H1 (cell line): ENCODE measurements around the gene COQ8A. TPM values are rescaled to one million over a fixed set of nuclear protein-coding genes. Genes with fewer than 3 reads are reported as not detected.

ENCODE experiments used
- CTCF ChIA-PET: fragments of 300-600 bp; sonication (Branson Sonifier 250); formaldehyde crosslinking; loops from one replicate; lab custom pipeline; 2021; ENCODE audit not compliant: partially characterized antibody; lab: Charles Lee
- POLR2A ChIA-PET: fragments of 300-600 bp; sonication (Branson Sonifier 250); formaldehyde crosslinking; loops from one replicate; lab custom pipeline; 2021; ENCODE audit warnings: inconsistent platforms; ENCODE audit not compliant: partially characterized antibody; lab: Charles Lee
- DNase-seq, 2 experiments: peaks; one replicate each; pipeline versions ENCODE4 v3.0.0 to v3.0.0-alpha.2; 2010 to 2022; ENCODE audit warnings: low spot score in 2 of 2, low read depth in 1 of 2, mixed read lengths in 1 of 2
- FAIRE-seq: peaks from 2 replicates; lab custom pipeline; 2011; peaks lifted over from hg19 to GRCh38; lab: Jason Lieb, UNC
- H2AFZ ChIP-seq: 2 replicates; pipeline ENCODE4 v1.8.1; 2012; ENCODE audit warnings: low read length, inconsistent platforms
- H2AK5ac ChIP-seq: 2 replicates; pipeline ENCODE4 v1.6.1; 2013; ENCODE audit warnings: low read depth, low read length
- H2BK120ac ChIP-seq: replicated peaks from 2 replicates; pipeline ENCODE3; 2013; ENCODE audit warnings: low read depth, low read length, inconsistent platforms
- H2BK12ac ChIP-seq: 2 replicates; pipeline ENCODE4 v1.6.1; 2013; ENCODE audit warnings: low read depth, low read length
- H2BK15ac ChIP-seq: 2 replicates; pipeline ENCODE4 v1.6.1; 2013; ENCODE audit warnings: low read length
- H2BK20ac ChIP-seq: 2 replicates; pipeline ENCODE4 v1.6.1; 2013; ENCODE audit warnings: low read length
- H2BK5ac ChIP-seq: 2 replicates; pipeline ENCODE4 v1.6.1; 2013; ENCODE audit warnings: low read depth, low read length
- H3K14ac ChIP-seq: 2 replicates; pipeline ENCODE4 v1.6.1; 2013; ENCODE audit warnings: inconsistent platforms; ENCODE audit not compliant: insufficient read length
- H3K18ac ChIP-seq: 2 replicates; pipeline ENCODE4 v1.6.1; 2013; ENCODE audit warnings: low read length; ENCODE audit errors: extremely low read depth
- H3K23ac ChIP-seq: 2 replicates; pipeline ENCODE4 v1.6.1; 2013; ENCODE audit warnings: inconsistent platforms; ENCODE audit not compliant: insufficient read length
- H3K23me2 ChIP-seq: 2 replicates; pipeline ENCODE4 v1.6.1; 2013; ENCODE audit warnings: low read depth, low read length
- H3K27ac ChIP-seq: 2 replicates; pipeline ENCODE4 v1.6.1; 2011; ENCODE audit warnings: low read depth, low read length, inconsistent platforms
- H3K27me3 ChIP-seq, 4 experiments: replicated peaks in 1 of 4; 1 replicate in 1 of 4; 2 replicates in 3 of 4; pipeline versions ENCODE4 v1.6.1 to v1.8.1; 2011 to 2013; ENCODE audit warnings: low read length in 3 of 4, mild to moderate bottlenecking in 3 of 4, inconsistent platforms in 2 of 4, mixed read lengths in 2 of 4, moderate library complexity in 1 of 4; ENCODE audit not compliant: control insufficient read depth in 3 of 4, insufficient read depth in 3 of 4; ENCODE audit errors: extremely low read depth in 1 of 4
- H3K36me3 ChIP-seq, 4 experiments: 2 replicates each; pipeline versions ENCODE4 v1.6.1 to v1.8.1; 2011 to 2013; ENCODE audit warnings: mild to moderate bottlenecking in 4 of 4, low read length in 3 of 4, moderate library complexity in 2 of 4, control low read depth in 1 of 4, inconsistent platforms in 1 of 4; ENCODE audit not compliant: insufficient read depth in 4 of 4, control insufficient read depth in 2 of 4
- H3K4ac ChIP-seq: replicated peaks from 2 replicates; pipeline ENCODE3; 2013; ENCODE audit warnings: low read length, low read depth, mixed read lengths, inconsistent platforms; ENCODE audit not compliant: insufficient read length
- H3K4me1 ChIP-seq, 4 experiments: replicated peaks in 1 of 4; 1 replicate in 1 of 4; 2 replicates in 3 of 4; pipeline versions ENCODE4 v1.6.1 to v1.8.1; 2011 to 2013; ENCODE audit warnings: low read length in 3 of 4, inconsistent platforms in 2 of 4, mixed read lengths in 1 of 4; ENCODE audit not compliant: insufficient read depth in 4 of 4, control insufficient read depth in 3 of 4
- H3K4me2 ChIP-seq, 2 experiments: 2 replicates each; pipeline versions ENCODE4 v1.6.1 to v1.8.1; 2011 to 2013; ENCODE audit warnings: low read depth in 2 of 2, low read length in 2 of 2, control low read depth in 1 of 2, inconsistent platforms in 1 of 2, mild to moderate bottlenecking in 1 of 2; ENCODE audit not compliant: insufficient read depth in 1 of 2
- H3K4me3 ChIP-seq, 4 experiments: fragments of 200-600, 300-600 bp in 1 of 4; sonication (generic), shearing (Covaris generic), sonication (Bioruptor Twin) in 1 of 4; 2 replicates each; pipeline versions ENCODE4 v1.5.1 to v1.8.1; 2011 to 2016; ENCODE audit warnings: low read length in 4 of 4, low read depth in 3 of 4, control low read depth in 2 of 4, inconsistent platforms in 2 of 4, mild to moderate bottlenecking in 2 of 4, mixed read lengths in 1 of 4, moderate library complexity in 1 of 4; ENCODE audit not compliant: insufficient read depth in 2 of 4; ENCODE audit errors: extremely low read depth in 1 of 4
- H3K56ac ChIP-seq: replicated peaks from 2 replicates; pipeline ENCODE3; 2013; ENCODE audit warnings: low read depth, mild to moderate bottlenecking, mixed read lengths, low read length, inconsistent platforms; ENCODE audit not compliant: insufficient read length
- H3K79me1 ChIP-seq: 2 replicates; pipeline ENCODE4 v1.6.1; 2013; ENCODE audit warnings: low read depth, low read length, control low read depth
- H3K79me2 ChIP-seq, 2 experiments: 2 replicates each; pipeline versions ENCODE4 v1.6.1 to v1.8.1; 2012 to 2013; ENCODE audit warnings: low read length in 2 of 2, mild to moderate bottlenecking in 2 of 2, inconsistent platforms in 1 of 2; ENCODE audit not compliant: insufficient read depth in 2 of 2, control insufficient read depth in 1 of 2
- H3K9ac ChIP-seq, 4 experiments: replicated peaks in 1 of 4; 1 replicate in 1 of 4; 2 replicates in 3 of 4; pipeline versions ENCODE4 v1.6.1 to v1.8.1; 2011 to 2013; ENCODE audit warnings: low read depth in 3 of 4, low read length in 3 of 4, control low read depth in 2 of 4, mild to moderate bottlenecking in 2 of 4, moderate library complexity in 2 of 4, inconsistent platforms in 1 of 4; ENCODE audit errors: extremely low read depth in 1 of 4
- H3K9me3 ChIP-seq, 2 experiments: 2 replicates each; pipeline versions ENCODE4 v1.6.1 to v1.8.1; 2012 to 2013; ENCODE audit warnings: mild to moderate bottlenecking in 2 of 2, moderate library complexity in 2 of 2, control low read depth in 1 of 2, inconsistent platforms in 1 of 2, low read depth in 1 of 2, low read length in 1 of 2, mixed read lengths in 1 of 2; ENCODE audit not compliant: insufficient read depth in 2 of 2
- H4K20me1 ChIP-seq, 2 experiments: replicated peaks in 1 of 2; 2 replicates each; pipeline versions ENCODE3 to v1.8.1; 2011 to 2013; ENCODE audit warnings: inconsistent platforms in 2 of 2, low read length in 2 of 2, mild to moderate bottlenecking in 1 of 2; ENCODE audit not compliant: insufficient read depth in 2 of 2, control insufficient read depth in 1 of 2
- H4K5ac ChIP-seq: 2 replicates; pipeline ENCODE4 v1.6.1; 2013; ENCODE audit warnings: low read length, low read depth, mixed read lengths, inconsistent platforms; ENCODE audit not compliant: insufficient read length
- H4K8ac ChIP-seq: 2 replicates; pipeline ENCODE4 v1.8.0; 2013; ENCODE audit warnings: mild to moderate bottlenecking, moderate library complexity, low read length, inconsistent platforms; ENCODE audit not compliant: insufficient read depth; ENCODE audit errors: extremely low read depth
- H4K91ac ChIP-seq: replicated peaks from 2 replicates; pipeline ENCODE3; 2013; ENCODE audit warnings: low read length, mixed read lengths, inconsistent platforms; ENCODE audit not compliant: insufficient read length
- CBX8 ChIP-seq: fragments of 300-800, 300-1000 bp; sonication (generic); IDR thresholded peaks from 2 replicates; pipeline ENCODE4 v1.7.1; 2016; ENCODE audit warnings: low read depth, low read length, borderline replicate concordance
- CREB1 ChIP-seq: IDR thresholded peaks from 2 replicates; pipeline ENCODE4 v1.6.1; 2012; ENCODE audit warnings: inconsistent platforms
- E2F6 ChIP-seq: IDR thresholded peaks from 2 replicates; pipeline ENCODE4 v1.6.1; 2012; ENCODE audit warnings: inconsistent platforms
- EGR1 ChIP-seq: IDR thresholded peaks from 2 replicates; pipeline ENCODE4 v1.6.1; 2011; ENCODE audit warnings: low read depth, low read length, borderline replicate concordance
- GABPA ChIP-seq: IDR thresholded peaks from 2 replicates; pipeline ENCODE4 v1.6.1; 2011; ENCODE audit warnings: mild to moderate bottlenecking, low read length, moderate library complexity, borderline replicate concordance; ENCODE audit not compliant: insufficient read depth
- KDM5A ChIP-seq: fragments of 200-600 bp; IDR thresholded peaks from 2 replicates; pipeline ENCODE4 v1.7.1; 2012; ENCODE audit warnings: mild to moderate bottlenecking, low read length, inconsistent platforms, mixed read lengths
- MAX ChIP-seq: IDR thresholded peaks from 2 replicates; pipeline ENCODE4 v1.6.1; 2012; ENCODE audit warnings: inconsistent platforms
- NANOG ChIP-seq: IDR thresholded peaks from 2 replicates; pipeline ENCODE4 v1.6.1; 2011; ENCODE audit warnings: low read length, low read depth, mild to moderate bottlenecking, inconsistent platforms; ENCODE audit not compliant: insufficient read depth, poor library complexity, severe bottlenecking
- POU5F1 ChIP-seq: IDR thresholded peaks from 2 replicates; pipeline ENCODE4 v1.6.1; 2011; ENCODE audit warnings: low read depth, mild to moderate bottlenecking, low read length, moderate library complexity
- RNF2 ChIP-seq: fragments of 200-900, 300-1000 bp; sonication (generic); IDR thresholded peaks from 2 replicates; pipeline ENCODE4 v1.7.1; 2016; ENCODE audit warnings: borderline replicate concordance, low read depth, mild to moderate bottlenecking, antibody characterized with exemption, low read length; ENCODE audit not compliant: poor library complexity, severe bottlenecking; ENCODE audit errors: missing control alignments
- SAP30 ChIP-seq: fragments of 300-600 bp; sonication (generic); IDR thresholded peaks from 2 replicates; pipeline ENCODE4 v1.7.1; 2012; ENCODE audit warnings: low read length, moderate library complexity, mild to moderate bottlenecking, inconsistent platforms; ENCODE audit not compliant: insufficient read depth, insufficient replicate concordance
- SIN3A ChIP-seq, 2 experiments: IDR thresholded peaks in 1 of 2; conservative IDR thresholded peaks in 1 of 2; 2 replicates each; pipeline ENCODE4 v1.6.1; 2011 to 2012; ENCODE audit warnings: low read length in 2 of 2, improper control_type of control experiment in 1 of 2, low read depth in 1 of 2, mild to moderate bottlenecking in 1 of 2
- WGBS, 2 experiments: shearing (Covaris generic) in 1 of 2; methylation state at CpG; one replicate each; pipeline versions ENCODE4 v1.1.6 to v1.1.7; 2013 to 2015; ENCODE audit warnings: low lambda C conversion rate in 2 of 2, mixed read lengths in 2 of 2, inconsistent platforms in 1 of 2, low coverage in 1 of 2, missing lambda C conversion rate in 1 of 2; ENCODE audit not compliant: insufficient replicate concordance in 2 of 2, insufficient coverage in 1 of 2, insufficient read length in 1 of 2; ENCODE audit errors: extremely low coverage in 1 of 2, missing lambda C conversion rate in 1 of 2; 5-methylcytosine and 5-hydroxymethylcytosine counted together
- polyA plus RNA-seq, 7 experiments: library from polyadenylated mRNA; depleted of rRNA in 3 of 7; stranded (reverse) in 5 of 7; unstranded in 2 of 7; fragments of >200 nt in 5 of 7; fragments of 200-250 nt in 2 of 7; gene quantifications; 1 replicate in 5 of 7; 2 replicates in 1 of 7; 4 replicates in 1 of 7; pipeline versions ENCODE4 v1.2.1 to v1.2.3, GENCODE V29; 2011 to 2013; ENCODE audit warnings: missing spikeins in 2 of 7, mixed read lengths in 2 of 7
- total RNA-seq: library from RNA; stranded (reverse); fragmentation: NEBNext Ultra II Directional; extraction: Animal tissue kit (Norgen Biotek cat#: 25700); gene quantifications from 2 replicates; pipeline ENCODE4 v1.2.1, GENCODE V29; 2021

Gene COQ8A
- total and polyA plus RNA-seq, 2 of the 8 experiments (the other 6 are each of a cell fraction or from before 2014, with no cell fraction given), result 28.5 to 38.9 TPM

- H2BK15ac ChIP-seq, result no peak overlapping the region
- no peak overlapping the region for H3K14ac ChIP-seq
- peaks cover 11% of the 10 kb centered on the region; the same call in 1 of the 2 replicates for H3K23me2 ChIP-seq
- peaks cover 0 to 7% (median under 1%) of the 10 kb centered on the region in 4 experiments; a peak in 4 of 8 replicates for H3K36me3 ChIP-seq
- H4K5ac ChIP-seq, result no peak overlapping the region
- H4K20me1 ChIP-seq, result peaks cover 4% of the 10 kb centered on the region in 2 experiments
- H3K27ac ChIP-seq, result no peak overlapping the region
- no peak for DNase-seq
- H3K23ac ChIP-seq, result no peak overlapping the region
- no peak overlapping the region for H3K18ac ChIP-seq
- H2AK5ac ChIP-seq, result no peak overlapping the region
- no peak overlapping the region for H2BK20ac ChIP-seq
- no peak overlapping the region for H3K56ac ChIP-seq
- no peak overlapping the region for H2AFZ ChIP-seq
- H3K4me1 ChIP-seq, result no peaks in the 10 kb centered on the region; a peak in 1 of 7 replicates
- 83% methylated on average over 12 of the region's 12 CpGs; no CpG with 5 or more reads in 1 of the 2 experiments for WGBS, 2 experiments
- H3K4me2 ChIP-seq, result no peak overlapping the region
- H4K91ac ChIP-seq, result no peak overlapping the region
- H2BK12ac ChIP-seq, result no peak overlapping the region
- no peaks in the 10 kb centered on the region for H3K79me2 ChIP-seq
- no peaks in the 10 kb centered on the region for H3K27me3 ChIP-seq
- no peak overlapping the region for H3K9ac ChIP-seq
- H3K9me3 ChIP-seq, result no peaks in the 10 kb centered on the region
- POLR2A ChIA-PET, result no interaction called here
- H2BK5ac ChIP-seq, result no peak overlapping the region; the same call in 1 of the 2 replicates
- CTCF ChIA-PET, result interaction anchor here (0.8 kb wide), 1 partner anchor 13 kb away, joined by 3 read pairs; no protein-coding TSS in a partner anchor
- H3K4ac ChIP-seq, result no peak overlapping the region
- H2BK120ac ChIP-seq, result no peak overlapping the region
- FAIRE-seq, result no peak
- H3K79me1 ChIP-seq, result no peaks in the 10 kb centered on the region
- H4K8ac ChIP-seq, result peak overlapping the region; percentile 74; the same call in 1 of the 2 replicates
- H3K4me3 ChIP-seq, result no peak overlapping the region
- TF ChIP-seq CREB1, result no peak
- TF ChIP-seq NANOG, result no peak
- TF ChIP-seq CBX8, result no peak
- no peak for TF ChIP-seq E2F6
- no peak for TF ChIP-seq SAP30
- TF ChIP-seq RNF2, result no peak
- TF ChIP-seq KDM5A, result no peak
- TF ChIP-seq POU5F1, result no peak
- no peak for TF ChIP-seq MAX
- TF ChIP-seq SIN3A (conservative IDR thresholded peaks at IDR 0.05 in 1 of 2, IDR thresholded peaks at IDR 0.05 in 1 of 2; ENCODE audit: low read depth in 1 of 2, low read length in 2 of 2), result no peak
- TF ChIP-seq GABPA, result no peak
- TF ChIP-seq EGR1, result no peak
Observed at GRCh38 chr1:226981386-226981817, 41.3 kb downstream of the COQ8A start.
